ENCODE measurements around the gene RFWD3.

The RFWD3 gene

DNA sequence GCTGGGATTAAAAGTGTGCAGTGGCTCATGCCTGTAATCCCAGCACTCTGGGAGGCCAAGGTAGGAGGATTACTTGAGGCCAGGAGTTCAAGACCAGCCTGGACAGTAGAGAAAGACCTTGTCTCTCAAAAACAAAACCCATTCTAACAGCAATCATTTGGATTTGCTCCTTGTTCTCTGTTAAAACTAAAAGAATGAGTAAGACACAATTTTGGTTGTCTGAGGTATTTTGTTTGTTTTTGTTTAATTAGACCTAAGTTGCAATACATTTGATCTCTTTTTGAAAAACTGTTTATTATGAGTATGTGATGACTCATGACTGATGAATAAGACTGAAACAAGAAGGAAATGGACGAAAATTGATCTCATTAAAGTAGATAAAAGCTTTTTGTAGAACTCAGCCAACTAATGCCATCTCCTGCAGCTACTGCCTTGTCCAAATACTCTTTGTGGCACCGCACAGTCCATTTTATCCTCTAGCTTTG, 88.8 kb downstream of the RFWD3 start:
- no peak for DNase-seq

DNA sequence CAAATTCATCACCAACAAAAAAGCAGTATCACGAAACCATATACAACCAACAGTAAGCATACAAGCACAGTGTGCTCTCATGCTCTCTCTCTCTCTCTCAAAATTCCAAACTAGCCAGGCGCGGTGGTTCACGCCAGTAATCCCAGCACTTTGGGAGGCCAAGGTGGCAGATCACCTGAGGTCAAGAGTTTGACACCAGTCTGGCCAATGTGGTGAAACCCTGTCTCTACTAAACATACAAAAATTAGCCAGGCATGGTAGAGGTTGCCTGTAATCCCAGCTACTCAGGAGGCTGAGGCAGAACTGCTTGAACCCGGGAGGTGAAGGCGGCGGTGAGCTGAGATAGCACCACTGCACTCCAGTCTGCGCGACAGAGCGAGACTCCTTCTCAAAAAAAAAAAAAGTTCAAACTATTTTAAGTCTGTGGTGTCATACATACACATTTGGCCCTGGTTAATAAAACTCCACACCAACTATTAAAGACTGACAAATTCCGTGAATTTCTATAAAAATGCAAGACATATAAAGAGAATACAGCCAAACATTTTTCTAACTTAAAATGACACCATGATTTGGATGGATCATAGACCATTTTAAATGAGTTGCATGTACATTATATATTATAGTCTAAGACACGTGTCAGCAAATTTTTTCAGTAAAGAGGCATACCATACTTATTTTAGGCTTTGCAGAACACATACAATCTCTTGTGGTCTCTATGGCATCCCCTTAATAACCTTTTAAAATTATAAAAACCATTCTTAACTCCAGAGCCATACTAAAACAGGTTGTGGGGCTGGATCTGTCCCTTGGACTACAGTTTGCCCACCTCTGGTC, 90.7 kb downstream of the RFWD3 start:
- no peak for DNase-seq

DNA sequence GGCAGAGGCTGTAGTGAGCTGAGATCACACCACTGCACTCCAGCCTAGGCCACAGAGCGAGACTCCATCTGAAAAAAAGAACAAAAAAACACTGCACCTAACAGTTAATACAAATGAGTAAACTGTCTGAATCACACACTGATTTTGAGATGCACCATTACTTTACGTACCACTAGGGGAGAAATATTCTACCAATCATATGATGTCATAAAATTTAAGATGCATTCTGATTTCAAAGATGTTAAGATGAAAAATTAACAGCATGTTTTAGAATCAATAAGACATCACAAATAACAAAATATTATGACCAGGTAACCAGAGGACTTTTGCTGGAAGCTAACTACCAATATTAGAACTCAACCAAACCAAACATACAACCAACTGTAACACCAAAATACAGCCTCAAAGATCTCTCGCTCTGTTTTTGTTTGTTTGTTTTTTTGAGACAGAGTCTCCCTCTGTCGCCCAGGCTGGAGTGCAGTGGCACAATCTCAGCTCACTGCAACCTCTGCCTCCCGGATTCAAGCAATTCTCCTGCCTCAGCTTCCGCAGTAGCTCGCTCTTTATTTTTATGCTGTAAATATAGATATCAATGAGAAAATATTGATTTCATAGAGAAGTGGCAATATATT, 91.4 kb downstream of the RFWD3 start:
- DNase-seq = no peak

DNA sequence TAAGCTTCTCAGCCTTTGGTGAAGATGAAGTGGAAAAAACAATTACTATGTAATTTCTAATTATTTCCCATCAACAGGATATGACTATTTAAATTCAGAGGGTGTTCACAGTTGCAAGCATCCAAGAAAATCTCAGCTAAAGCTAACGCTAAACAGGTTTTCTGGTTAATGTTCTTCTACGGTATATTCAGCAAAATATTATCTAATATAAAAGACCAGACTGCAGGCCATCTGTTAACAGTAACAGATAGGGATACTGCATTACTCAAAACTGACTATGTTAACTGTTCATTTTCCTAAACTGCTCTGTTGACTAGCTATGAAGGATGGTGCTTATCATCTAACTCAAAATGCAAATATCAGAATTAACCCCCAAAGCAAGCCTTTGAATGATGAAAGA, 92.5 kb downstream of the RFWD3 start:
- DNase-seq = no peak

DNA sequence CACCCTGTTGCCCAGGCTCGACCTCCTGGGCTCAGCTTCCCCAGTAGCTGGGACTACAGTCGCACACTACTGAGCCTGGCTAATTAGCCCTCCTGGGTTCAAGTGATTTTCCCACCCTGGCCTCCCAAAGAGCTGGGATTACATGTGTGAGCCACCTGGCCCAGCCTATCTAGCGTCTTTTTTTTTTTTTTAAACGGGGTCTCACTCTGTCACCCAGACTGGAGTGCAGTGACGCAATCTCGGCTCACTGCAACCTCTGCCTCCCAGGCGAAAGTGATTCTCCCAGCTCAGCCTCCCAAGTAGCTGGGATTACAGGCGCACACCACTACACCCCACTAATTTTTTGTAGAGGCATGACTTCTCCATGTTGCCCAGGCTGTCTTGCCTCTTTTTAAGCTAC, 93.1 kb downstream of the RFWD3 start:
- DNase-seq = no peak

Data from stimulated activated naive CD4-positive, alpha-beta T cell treated with Interleukin-2 at 50 U/mL for 16 hours (primary cell).